Tongue (tissue), 2 donors: ENCODE results near the gene ST14. TPM values are rescaled to one million over a fixed set of nuclear protein-coding genes. Genes with fewer than 3 reads are reported as not detected.
"Not testable (repeated sequence)": the region's sequence is repeated elsewhere in the genome, so short reads cannot be mapped to it uniquely, and the experiment has no call there.

Source experiments
- DNase-seq: peaks from one replicate; pipeline ENCODE4 v3.0.0-alpha.2; 2015
- total RNA-seq: library from RNA; depleted of rRNA; stranded (reverse); fragments of >200 nt; gene quantifications from one replicate; pipeline ENCODE4 v1.2.3, GENCODE V29; 2014

Gene ST14
- total RNA-seq, 1 donor from 2014 or later = 9.7 TPM

DNA sequence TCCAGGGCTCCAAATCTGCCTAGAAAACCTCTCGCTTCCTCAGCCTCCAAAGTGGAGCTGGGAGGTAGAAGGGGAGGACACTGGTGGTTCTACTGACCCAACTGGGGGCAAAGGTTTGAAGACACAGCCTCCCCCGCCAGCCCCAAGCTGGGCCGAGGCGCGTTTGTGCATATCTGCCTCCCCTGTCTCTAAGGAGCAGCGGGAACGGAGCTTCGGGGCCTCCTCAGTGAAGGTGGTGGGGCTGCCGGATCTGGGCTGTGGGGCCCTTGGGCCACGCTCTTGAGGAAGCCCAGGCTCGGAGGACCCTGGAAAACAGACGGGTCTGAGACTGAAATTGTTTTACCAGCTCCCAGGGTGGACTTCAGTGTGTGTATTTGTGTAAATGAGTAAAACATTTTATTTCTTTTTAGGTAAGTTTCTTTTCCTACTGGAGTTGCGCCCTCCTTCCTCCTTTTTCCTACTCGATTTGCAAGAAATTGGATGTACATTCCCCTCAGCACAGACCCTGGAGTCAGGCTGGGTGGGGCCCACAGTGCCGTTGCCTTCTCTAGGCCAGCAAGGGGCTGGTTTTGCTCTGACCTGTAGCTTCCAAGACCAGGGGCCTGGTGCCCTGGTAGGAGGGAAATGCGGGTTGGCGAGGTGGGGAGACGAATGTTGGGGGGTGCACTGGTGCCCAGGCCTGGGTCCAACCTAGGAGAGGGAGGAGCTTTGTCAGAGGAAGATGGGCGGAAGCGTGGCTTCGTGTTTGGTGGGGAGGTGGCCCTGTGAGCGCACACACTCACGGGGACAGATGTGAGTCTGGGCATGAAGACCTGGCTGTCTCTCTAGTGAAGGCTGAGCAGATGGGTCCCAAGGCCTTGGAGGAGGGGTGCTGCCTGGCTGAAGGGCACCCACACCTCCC lies 50.6 kb downstream of the ST14 start:
- DNase-seq = no peak

DNA sequence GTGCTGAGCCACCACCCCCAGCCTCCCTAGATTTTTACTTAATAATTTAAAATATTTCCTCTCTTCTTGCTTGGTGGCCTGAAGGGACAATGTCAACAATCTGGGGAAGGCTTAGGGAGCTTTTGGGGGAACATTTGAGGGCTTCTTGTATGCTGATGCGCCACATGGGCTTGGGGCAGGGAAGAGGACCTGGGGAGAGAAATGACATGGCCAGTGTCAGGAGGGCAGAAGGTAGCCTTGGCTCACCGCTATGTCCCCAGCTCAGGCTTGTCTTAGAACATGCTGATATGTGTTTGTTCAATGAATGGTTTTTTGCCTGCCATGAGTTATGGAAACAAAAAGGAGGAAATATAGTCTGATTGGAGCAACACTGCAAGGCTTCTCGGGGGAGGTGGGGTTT lies 51.6 kb downstream of the ST14 start:
- DNase-seq = no peak

DNA sequence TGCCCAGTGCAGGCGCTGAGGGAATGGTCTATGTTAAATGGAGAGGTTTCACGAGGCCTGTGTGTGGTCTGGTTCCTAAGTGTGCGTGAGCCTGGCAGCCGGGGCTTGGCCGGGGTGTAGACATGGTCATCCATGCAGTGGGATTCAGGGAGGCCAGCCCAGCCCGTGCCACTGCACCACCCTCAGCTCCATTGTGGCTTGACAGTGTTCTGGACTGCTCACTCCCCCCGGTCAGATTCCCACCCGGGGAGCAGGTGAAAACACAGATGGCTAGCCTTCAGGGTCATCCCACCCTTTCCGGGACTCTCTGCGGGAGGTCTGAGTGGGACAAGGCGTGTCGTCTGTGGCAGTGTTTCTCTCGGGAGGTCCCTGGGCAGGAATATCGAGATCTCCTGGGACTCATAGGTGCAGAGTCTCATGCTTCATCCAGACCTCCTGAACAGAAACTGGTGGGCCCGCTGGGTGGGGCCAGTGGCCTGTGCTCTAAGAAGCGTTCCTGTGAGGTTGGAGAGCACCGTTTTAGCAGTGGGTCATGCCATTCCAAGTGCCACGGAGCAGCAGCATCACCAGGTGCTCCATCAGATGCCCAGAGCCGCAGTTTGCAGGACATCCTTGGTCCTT lies 52.3 kb downstream of the ST14 start:
- no peak for DNase-seq

DNA sequence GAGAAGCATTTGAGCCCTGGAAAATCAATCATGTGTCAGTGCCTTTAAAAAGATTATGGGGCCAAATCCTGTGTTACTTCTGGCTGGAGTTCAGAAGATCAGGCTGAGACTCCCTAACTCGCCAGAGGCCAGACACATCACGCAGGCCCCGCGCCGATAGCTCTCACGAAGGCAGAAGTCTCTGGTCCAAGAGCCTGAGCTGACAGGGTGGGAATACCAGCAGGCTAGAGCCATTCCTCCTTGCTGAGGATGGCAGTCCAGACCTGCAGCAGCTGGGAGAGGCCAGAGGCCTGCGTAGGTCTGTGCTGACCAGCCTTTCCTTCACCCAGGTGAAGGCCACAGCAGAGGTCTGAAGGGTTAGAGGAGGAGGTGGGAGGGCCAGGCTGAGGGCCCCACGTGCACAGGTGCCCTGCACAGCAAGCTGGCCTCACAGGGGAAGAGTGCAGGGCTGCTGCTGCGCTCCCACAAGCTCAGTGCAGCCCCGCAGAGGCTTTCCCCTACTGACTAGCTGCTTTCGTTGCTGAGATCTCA lies 52.9 kb downstream of the ST14 start:
- no peak for DNase-seq

DNA sequence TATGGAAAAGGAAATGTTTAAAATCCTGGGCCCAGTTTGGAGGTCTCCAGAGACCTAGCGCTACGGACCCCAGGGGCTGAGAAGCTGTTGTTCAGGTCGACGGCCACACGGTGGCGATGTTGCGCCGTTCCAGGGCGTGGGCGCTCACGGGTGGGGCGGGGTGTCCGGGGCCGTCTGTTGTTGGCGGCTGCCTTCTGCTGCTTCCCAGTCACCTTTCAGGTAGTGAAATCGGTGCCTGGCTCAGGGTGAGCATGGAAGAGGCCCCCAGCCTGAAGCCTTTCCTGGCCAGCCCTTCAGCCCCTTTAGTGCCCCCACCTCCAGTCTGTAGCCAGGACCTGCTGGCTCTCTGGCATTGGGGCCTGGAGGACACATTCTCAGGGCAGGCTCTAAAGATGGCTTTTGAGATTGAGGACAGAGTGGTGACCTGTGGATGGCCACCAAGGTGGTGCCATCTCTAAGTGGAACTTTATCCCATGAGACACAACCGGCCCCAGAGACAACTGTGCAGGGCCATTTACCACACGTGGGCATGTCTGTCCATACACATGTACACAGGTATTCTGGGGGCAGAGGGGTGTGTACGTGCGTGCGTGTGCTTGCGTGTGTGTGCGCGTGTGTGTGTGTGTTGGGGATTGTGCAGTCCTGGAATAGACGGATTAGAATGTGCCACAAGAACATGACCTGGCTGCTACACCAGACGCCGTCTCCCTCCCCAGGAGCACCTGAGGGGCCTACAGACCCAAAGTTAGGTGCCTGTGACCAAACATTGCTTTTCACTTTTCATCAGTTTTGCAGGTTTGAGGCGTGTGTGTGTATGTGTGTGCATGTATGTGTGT lies 53.8 kb downstream of the ST14 start:
- DNase-seq = peak; percentile 74

DNA sequence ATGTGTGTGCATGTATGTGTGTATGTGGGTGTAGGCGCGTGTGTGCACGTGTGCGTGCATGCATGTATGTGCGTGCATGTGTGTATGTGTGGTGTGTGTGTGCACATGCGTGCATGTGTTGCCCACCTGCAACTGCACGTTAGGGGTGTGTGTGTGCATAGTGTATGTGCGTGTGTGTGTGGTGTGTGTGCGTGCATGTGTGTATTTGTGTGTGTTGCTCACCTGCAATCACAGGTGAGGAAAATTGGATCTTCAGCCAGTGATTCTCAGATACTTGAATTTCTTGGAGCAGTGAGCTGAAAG lies 54.3 kb downstream of the ST14 start:
- DNase-seq = no peak

DNA sequence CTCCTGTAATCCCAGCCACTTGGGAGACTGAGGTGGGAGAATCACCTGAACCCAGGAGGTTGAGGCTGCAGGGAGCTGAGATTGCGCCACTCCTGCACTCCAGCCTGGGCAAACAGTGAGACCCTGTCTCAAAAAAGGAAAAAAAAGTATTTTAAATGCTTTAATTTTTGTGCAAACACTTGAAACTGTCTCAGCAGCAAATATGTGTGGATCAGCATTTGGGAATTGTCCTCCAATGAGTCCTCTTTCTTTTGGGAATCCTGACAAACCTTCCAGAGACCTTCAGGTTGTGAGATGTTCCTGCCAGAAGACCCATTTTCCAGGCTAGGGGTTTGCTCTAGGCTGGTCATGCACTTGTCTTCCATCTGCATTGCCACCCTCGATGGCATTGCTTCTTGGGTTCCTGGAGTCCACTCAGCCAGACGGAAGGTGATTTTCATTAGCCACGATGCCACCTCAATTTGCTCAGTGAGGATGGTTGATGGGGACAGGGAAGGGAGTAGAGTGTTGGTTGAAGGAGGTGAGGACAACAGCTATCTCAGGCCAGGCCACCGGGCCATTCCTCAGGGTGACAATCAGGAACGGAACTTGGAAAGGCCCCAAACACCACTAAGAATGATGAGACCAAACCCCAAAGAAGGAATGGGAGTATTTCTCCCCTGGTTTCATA lies 55.4 kb downstream of the ST14 start:
- no peak for DNase-seq

DNA sequence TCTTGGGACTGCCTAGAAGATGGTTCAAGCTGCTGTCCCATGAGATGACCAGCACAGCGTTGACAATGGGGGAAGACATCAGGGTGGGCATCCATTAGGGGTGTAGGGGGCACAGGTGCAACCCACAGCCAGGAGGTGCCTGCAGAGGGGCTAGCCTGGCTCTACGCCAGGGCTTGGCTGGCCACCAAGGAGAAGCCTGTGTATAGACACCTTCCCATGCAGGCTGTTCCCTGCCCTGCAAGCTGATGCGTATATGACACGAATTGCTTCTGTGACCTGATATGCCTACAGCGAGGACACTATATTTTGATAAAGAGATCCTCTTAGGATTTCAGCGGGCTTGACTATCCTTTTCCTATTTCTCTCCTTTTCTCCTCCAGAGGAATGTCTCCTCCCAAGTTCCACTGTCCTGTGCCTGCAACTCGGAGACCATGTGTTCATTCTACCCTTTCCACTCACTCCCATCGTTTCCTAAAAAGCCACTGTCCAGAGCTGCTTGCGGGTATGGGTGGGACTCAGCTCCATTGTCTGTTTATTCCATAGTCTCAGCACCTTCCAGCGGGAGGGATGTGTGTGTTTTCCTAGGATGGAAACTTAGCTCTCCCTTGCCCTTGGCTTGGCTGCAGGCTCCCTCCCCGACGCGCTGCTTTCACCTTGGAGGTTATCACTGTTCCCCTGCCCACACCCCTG lies 56.1 kb downstream of the ST14 start:
- DNase-seq = no peak

DNA sequence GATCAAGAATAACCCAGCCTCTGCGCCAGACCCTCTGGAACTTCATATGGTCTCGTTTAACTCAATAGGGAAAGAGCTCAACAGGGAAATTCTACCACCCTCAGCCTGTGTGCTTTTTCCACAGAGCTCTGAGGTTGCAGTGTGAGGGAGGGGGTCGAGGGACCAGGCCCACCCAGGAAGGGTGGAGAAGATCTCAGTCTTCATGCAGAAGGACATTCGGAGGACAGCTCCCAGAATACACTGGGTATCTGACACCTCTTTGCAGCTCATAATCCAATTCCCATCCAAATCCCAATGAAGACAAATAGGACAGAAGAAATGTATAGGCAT lies 56.6 kb downstream of the ST14 start:
- DNase-seq = no peak

DNA sequence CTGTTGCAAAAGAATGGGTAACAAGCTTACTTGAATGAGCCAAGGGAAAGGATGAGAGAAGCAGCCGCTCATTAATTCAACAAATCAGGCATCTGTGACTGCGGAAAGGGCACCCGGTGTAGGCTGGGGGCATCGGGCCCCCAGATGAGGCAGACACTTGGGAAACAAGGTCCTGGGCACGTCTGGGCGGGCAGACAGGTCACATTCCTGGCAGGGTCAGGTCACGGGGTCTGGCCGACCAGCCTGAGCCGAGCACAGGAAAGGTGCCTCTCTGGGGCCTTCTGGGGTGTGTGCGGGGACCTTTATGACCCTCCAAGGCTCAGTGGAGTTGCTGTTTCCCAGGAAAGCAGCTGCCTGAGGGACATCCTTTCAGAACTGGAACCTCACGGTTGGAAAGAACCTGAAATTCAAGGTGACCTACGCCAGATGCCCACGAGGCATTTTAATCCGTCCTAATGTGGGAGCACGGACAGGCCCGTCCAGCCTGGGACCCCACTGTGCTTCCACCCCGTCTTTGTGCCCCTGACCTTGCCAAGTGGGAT lies 57.1 kb downstream of the ST14 start:
- DNase-seq = no peak

DNA sequence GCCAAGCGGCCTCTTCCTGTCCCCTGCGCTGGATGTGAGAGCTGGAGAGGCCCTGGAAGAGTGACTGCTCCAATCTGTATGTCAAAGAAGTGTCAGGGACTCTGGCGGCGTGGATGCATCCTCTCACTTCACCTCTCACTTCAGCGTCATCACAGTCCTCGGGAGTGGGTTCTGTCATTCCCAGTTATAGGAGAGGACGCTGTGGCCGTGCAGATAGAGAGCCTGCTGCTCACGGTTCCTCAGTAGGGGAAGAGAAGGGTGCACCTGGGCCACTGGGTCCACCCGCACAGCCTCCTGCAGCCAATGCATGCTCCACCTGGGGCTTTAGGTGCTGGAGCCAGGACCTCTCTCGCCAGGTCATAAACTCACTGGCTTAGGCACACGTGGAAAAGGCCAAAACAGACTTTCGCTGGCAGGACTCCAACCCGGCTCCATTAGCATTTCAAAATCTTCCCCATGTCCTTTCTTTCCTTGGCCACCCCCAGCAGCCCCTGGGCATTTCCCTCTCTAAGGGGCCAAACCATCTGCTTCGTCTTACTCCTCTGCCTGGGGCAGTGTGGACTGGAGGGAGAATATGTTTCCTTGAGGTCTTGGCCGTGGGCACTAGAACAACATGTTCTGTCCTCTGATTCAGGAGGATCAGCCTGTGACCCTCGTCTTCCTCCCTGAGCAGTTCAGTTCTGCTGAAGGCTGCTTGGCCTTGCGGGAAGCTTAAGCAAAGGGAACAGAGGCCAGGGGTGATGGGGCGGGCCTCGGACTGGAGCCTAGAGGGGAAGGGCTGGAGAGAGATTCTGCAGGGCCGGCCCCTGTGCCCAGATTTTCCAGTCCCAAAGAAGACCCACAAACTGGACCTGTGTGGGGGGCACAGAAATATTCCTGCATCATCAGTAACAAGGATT lies 57.8 kb downstream of the ST14 start:
- no peak for DNase-seq

DNA sequence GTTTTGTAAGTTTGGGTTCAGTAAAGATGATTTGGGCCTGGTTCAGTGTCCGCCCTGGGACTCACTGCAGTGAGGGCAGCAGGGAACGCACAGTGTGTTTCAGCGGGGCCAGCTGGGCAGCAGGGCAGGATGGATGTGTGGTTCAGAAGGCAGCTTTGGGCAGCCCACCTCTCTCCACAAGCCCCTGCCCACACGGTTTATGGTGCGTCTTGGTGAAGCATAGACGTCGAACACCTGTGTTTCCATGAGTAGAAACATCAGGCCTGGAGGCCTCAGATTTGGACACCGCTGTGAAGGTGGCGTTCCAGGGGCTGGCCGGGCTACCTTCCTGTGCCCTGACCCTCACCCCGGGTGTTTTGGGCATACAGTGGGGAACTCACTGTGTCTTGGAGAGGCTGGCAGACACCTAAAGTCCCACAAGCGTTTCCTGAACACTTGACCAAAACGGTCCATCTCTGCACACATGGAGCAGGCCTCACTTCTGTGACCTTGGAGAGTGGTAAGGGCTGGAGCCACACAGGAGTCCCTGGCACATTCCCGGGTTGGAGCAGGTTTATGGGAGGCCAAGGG lies 59.0 kb downstream of the ST14 start:
- no peak for DNase-seq

DNA sequence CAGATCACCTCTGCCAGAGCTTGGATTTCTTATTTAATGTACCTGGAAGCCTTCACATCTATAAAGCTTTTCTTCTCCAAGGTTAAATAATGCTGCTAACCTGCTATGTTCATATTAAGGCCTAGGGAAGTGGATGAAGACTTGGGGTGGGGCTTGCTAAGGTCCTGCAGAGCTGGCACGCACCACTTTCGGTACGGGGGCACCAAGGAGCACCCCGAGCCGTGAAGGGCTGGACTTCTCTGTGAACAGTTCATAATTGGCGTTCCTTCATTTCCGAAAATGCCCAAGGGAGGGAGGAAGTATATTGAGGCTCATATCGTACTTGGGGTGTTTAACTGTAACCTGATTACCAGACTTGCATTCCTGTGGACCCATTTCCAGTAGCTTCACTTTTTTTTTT lies 59.6 kb downstream of the ST14 start:
- DNase-seq = no peak

DNA sequence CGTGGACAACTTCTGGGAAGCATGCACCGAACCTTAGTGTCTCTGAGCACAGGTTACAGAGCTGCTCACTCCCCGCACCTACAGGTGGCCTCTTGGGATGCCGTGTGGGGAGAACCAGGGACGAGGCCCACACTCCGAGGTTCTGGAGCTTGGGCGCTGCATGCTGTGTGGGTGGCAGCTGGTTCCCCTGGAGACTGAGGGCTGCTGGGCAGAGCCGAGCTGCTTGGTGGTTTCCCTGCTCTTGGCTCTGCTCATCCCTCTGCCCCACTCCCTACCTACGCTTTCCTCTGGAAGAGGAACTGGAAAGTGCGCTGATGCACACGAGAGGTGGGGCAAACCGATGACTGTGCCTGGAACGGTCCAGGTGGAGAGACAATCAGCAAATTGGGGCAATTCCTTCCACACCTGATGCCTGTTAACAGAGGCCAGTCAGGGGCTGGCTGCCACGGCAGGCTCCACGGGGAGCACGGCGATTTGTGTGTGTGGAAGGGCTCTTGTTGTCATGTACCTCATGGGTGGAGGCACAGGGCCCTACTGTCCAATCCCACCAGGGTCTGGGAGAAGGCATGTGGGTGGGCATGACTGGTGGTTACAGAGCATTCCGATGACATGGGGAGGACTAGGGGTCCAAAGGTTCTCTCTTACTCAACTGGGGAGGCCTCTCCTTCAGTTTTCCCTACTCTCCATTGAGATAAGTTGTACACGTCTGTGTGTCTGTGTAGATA lies 60.9 kb downstream of the ST14 start:
- no peak for DNase-seq

DNA sequence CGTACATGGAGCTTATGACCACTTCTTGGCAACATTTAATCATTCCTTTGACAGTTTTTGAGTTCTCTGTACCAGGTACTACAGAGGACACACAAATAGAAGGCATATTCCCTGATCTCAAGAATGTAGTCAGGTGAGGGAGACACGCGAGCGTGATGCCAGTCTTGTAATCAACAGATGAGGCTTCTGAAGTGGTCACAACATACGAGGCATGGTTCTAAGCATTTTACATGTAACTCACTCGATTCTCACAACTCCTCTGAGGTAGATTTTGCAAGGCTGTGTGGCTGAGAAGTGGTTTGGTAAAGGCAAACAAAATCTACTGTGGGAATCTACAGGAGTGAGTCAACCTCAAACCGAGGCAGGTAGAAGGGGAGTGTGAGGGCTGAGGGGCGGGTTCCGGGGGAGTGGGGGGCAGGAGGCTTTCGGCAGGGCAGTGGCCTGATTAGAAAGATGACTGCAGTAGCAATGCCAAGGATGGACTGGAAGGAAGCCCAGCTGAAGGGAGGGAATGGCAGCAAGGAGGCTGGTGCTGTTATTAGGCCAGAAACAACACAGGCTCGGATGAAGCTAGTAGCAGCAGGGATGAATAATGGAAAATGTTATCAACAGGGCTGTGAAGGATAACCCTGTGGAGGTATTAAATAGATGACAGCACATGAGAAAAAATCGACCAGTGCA lies 63.8 kb downstream of the ST14 start:
- no peak for DNase-seq

DNA sequence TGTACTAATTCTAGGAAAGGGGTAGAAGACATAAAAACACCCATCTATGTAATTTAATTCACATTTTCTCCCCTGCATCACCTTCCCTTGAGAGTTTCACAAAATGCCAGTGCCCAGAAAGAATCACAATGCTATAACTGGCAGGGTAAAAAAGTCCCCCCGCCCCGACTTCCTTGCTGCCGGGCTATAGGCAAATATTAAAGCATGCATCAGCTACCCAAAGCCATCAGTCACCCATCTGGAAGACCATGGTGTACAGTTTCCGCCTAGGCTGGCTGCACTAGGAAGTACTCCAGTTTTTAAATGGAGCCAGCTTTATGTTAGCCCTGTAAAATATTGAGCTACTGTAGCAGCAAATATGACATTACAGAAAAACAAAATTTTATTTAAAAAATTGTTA lies 67.8 kb downstream of the ST14 start:
- DNase-seq = no peak

DNA sequence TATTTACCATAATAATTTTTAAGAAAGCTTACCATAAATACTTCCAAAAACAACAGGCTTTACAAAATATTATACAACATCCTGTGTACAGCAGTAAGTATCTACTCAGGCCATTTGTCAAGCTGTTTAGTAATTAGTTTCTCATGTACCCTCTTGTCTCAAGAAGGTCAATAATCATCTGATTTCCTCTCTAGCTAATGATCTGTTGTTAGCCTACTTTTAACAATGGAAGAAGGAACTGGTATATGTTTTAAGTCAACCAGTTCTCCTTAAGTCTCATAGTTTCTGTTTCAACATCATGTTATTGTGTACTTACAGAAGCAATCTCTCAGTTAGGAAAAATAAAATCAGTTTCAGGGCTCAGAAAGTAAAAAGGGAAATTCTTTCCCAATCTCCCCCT lies 73.9 kb downstream of the ST14 start:
- DNase-seq = not testable (repeated sequence)

DNA sequence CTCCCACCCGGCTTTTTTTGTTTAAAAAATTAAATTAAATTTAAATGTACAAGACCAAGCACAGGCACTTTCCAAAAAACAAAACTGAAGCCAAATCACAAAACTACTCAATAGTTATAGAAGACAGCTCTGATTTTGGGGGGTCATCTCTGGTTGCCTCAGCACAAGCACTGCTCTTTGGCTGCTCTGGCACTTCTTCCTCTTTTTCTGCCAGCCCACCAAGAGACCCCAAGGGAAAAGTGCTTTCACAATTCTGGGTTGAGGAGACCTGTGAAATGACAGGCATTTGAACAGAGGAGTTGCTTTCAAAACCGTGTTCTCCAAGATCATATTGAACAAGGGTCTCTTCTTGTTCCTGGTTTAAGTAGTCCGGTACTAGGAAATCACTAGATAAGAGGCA lies 74.3 kb downstream of the ST14 start:
- not testable (repeated sequence) for DNase-seq

DNA sequence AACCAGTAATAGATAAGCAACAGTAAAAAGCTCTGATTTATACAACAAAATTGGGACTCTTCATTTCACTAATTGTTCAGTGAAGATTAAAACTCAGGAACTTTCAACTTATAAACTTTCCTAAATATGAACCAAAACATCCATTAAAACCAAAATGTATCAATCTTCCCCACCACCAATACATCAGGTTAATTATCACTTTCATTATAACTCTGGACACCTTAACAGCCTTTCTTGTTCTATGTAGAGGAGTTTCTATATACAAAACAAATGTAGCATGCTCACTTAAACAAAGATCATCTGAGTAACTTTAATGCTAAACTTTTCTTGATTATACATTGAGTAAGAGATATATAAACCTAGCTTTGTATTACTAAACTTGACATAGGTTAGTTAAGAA lies 74.7 kb downstream of the ST14 start:
- DNase-seq = no peak
